ENCODE measurements around the gene OMP. TPM values are rescaled to one million over a fixed set of nuclear protein-coding genes. Genes with fewer than 3 reads are reported as not detected.

The OMP gene
- total RNA-seq, 1 experiment from 2014 or later = not detected

DNA sequence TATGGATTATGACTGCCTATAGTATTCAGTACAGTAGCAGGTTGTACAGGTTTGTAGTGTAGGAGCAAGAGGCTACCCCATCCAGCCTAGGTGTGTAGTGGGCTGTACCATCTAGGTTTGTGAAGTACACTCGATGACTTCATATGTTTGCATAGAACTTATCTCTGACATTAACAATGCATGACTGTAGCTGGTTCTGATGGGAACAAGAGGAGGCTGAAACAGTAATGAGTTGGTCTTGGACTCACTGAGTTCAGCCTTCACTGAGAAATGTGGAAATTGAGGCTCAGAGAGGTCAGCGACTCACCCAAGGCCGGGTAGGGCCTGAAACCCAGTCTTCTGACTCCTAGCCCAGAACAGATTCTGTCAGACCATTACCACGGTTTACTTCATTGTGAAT is 38.4 kb downstream of the OMP start:
- in situ Hi-C loops (cut with HindIII; ENCODE audit: low pct_unique_long_range_greater_than_20kb, low sequenced_read_pairs) = no loop called here
- DNase-seq (ENCODE audit: low read depth, low spot score) = no peak

DNA sequence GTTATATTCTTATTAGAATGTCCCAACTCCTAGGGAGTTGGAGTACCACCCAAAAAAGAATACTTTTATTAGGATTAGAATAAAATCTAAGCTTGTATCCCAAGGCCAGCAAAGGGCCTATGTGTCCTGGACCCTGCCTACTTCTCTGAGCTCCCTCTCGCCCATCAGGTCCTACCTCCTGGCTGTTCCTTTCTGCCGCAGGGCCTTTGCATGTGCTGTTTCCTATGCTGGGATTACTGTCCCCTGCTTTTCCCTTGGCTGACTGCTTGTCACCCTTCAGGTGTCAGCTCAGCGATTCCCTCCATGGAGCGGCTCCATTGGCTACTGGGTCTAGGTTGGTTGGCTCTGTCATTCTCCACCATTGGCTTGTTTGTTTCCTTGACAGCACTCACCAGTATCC is 38.8 kb downstream of the OMP start:
- in situ Hi-C loops (cut with HindIII; ENCODE audit: low pct_unique_long_range_greater_than_20kb, low sequenced_read_pairs) = no loop called here
- DNase-seq (ENCODE audit: low read depth, low spot score) = no peak

DNA sequence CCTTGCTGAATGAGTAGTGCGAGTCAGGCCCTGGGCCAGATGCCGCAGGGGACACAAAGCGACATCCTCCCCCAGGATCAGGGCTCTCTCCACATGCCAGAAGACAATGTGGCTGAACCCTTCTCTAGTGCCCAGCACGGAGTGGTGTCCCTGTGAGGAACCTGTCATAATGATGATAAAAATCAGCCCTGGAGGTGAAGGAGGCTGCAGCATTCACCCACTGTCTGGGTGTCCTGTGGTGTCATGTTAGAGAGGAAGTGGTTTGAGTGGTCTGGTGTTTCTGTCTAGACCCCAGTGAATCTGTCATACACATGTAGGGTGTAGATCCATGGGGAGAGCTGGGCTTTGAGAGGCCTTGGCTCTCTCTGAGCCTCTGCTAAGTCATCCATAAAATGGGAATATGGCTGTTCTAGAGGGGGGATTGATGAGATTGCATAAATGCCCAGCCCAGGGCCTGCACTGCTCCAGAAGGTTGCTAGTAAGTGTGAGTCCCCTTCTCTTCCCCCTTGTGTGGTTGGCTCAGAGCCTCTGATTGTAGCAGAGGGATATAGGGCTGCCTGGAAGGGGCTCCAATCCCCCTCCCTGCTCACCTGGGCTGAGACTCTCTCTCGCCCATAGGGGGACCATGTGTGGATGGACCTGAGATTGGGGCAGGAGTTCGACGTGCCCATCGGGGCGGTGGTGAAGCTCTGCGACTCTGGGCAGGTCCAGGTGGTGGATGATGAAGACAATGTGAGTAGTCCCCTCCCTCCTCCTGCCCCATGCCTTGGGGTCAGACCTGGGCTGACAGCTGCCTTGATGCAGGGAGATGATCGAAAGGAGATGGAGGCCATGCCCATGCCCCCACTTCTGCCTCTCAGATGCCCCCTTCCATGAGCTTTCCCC is 39.7 kb downstream of the OMP start:
- DNase-seq (ENCODE audit: low read depth, low spot score) = no peak

DNA sequence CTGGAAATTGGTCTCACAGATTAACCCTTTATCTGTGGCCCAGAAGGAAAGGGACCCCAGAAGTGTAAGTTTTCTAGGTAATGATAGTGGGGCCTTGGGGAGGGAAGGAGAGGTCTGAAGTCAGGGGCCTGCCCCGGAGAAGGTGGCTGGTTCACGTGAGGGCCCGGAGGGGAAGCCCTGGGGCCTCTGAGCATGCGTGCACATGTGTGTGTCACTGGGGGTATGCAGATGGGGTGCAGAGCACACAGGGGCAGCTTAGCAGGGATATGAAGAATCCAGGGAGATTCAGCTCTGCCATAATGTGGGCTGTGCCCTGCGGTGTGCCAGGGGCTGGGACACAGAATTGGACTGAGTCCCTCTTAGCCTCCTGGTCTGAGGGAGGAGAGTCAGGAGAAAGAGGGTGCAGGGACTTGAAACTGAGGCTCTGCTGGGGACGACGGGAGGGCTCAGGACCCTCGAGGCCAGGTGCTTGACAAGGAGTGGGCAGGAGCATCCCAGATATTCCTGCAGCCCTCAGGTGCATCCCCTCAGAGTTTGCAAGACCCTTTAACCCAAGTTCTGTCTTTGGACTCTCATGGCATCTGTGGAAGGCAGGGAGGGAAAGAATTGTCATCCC is 40.9 kb downstream of the OMP start:
- in situ Hi-C loops (cut with HindIII; ENCODE audit: low pct_unique_long_range_greater_than_20kb, low sequenced_read_pairs) = no loop called here
- DNase-seq (ENCODE audit: low read depth, low spot score) = no peak

More for the DNA sequence above, 39.7 kb downstream of the OMP start:
- in situ Hi-C loops (cut with HindIII; ENCODE audit: low pct_unique_long_range_greater_than_20kb, low sequenced_read_pairs) = no loop called here

DNA sequence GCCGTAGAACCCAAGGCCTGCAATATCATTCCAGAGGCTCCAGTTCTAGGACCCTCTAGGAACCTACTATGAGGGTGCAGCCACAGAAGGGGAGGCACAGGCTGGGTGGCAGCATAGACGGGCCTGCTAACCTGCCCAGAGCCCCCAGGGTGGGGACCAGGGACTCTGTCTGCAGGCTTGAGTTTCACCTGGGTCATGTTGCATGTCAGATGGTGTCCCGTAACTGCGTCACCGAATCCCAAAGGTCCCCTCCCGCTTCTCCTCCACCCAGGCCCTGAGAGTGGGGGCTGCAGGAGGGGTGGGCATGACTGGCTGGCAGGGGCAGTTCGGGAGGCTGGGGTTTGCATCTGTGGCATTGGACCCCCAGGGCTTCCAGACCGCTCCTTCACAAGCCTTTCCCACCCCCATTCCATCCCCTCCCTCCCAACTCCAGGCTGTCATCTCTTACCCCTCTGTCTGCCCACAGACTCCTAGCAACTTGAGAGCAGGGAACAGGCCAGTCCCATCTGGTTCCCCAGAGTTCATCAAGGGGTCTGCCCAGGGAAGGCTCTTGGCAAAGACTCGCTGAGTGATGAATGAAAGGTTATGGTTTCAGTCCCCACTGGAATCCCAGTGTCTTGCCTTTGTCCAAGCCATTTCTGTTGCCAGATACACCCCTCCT is 41.7 kb downstream of the OMP start:
- DNase-seq (ENCODE audit: low read depth, low spot score) = no peak
- in situ Hi-C loops (cut with HindIII; ENCODE audit: low pct_unique_long_range_greater_than_20kb, low sequenced_read_pairs) = no loop called here

DNA sequence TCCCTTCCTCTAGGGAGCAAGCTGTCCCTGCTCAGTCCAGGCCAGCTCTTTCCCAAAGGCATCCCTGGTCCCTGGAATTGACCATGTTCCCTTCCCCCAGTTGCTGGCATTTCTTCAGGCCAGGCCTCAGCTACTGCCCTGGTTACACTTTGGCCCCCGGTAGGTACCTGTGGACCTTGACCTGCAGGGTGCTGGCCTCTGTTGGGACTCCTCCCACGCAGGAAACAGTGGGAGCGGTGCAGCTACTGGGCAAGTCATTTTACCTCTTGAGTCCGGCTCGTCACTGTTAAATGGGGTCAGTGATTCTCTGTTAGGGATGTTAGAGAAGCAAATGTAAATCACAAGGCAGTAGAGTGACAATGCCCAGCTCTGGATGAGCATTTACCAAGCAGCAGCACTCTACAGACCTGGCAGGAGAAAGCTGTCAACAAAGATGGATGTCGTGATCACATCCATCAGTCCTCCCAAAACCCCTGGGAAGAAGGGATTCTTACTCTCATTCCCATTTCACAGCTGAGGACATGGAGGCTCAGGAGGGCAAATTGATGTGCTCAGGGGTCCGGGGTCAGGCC is 42.3 kb downstream of the OMP start:
- in situ Hi-C loops (cut with HindIII; ENCODE audit: low pct_unique_long_range_greater_than_20kb, low sequenced_read_pairs) = no loop called here

DNA sequence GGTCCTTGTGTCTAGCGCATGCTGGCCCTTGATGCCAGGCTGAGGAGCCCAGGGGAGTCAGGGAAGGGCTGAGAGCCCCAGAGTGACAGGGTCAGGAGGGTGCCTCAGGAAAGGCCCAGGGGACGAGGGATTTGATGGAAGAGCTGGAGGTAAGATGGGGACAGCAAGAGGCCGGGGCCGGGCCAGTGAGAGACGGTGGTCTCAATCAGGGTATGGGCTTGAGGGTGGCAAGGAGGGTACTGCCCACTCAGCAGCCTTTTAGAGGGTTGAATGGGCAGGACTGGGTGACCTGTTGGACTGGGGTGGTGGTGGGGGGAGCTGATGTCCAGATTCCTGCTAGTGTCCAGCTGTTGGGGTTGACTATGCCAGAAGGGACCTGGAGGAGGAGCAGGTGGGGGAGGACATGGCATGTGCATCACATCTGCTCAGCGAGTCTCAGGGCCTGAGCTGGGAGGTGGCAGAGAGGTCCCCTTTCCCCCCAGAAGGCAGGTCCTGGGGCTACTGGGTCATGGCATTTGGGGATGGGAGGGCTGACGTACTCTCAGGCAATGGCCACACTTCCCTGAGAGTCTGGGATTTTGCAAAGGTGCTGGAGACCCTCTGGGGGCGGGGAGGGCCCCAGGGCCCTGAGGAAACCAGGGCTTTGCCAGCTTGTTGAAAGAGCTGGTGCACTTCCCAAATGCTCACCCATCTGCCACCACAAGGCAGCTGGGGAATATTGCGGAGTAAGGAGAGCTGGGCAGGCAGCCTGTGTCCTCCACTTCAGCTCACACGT is 43.8 kb downstream of the OMP start:
- DNase-seq (ENCODE audit: low read depth, low spot score) = no peak
- in situ Hi-C loops (cut with HindIII; ENCODE audit: low pct_unique_long_range_greater_than_20kb, low sequenced_read_pairs) = no loop called here

More for the DNA sequence above, 42.3 kb downstream of the OMP start:
- DNase-seq (ENCODE audit: low read depth, low spot score) = no peak

DNA sequence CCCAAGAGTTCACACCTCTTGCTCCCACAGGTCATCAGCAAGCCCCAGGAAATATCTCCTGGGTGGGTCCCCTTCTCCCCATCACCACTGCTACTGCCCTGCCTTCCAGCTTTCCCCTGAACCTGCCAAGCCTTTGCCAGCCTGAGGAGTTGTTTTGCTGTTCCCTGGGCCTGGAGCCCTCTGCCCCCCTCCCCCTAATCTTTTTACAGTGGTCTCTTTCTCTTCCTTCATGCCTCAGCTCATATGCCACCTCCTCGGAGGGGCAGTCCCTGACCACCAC is 44.3 kb downstream of the OMP start:
- no peak for DNase-seq (ENCODE audit: low read depth, low spot score)
- in situ Hi-C loops (cut with HindIII; ENCODE audit: low pct_unique_long_range_greater_than_20kb, low sequenced_read_pairs) = no loop called here

DNA sequence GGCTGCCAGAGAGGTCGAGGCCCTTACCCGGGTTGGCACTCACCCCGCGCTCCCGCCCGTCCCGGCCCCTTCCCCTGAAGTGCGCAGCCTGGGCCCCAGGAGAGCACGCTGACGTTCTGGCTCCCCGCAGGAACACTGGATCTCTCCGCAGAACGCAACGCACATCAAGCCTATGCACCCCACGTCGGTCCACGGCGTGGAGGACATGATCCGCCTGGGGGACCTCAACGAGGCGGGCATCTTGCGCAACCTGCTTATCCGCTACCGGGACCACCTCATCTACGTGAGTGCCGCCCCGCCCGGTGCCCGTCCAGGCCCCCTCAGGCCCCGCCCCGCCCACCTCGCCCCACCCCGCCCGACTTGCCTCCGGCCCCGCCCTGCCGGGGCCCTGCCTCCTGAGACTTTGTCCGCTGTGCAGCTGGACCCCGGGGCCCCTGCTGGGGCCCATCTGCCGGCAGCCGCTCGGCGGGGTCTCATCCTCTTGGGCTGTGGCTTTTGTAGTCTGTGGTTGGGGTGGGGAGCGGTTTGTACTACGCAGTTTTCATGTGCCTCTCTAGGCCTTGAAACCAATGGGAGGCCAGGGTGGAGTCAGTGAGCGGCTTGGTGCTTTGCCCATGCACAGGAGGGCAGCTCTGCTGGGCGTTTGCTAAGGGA is 45.2 kb downstream of the OMP start:
- in situ Hi-C loops (cut with HindIII; ENCODE audit: low pct_unique_long_range_greater_than_20kb, low sequenced_read_pairs) = no loop called here
- no peak for DNase-seq (ENCODE audit: low read depth, low spot score)

DNA sequence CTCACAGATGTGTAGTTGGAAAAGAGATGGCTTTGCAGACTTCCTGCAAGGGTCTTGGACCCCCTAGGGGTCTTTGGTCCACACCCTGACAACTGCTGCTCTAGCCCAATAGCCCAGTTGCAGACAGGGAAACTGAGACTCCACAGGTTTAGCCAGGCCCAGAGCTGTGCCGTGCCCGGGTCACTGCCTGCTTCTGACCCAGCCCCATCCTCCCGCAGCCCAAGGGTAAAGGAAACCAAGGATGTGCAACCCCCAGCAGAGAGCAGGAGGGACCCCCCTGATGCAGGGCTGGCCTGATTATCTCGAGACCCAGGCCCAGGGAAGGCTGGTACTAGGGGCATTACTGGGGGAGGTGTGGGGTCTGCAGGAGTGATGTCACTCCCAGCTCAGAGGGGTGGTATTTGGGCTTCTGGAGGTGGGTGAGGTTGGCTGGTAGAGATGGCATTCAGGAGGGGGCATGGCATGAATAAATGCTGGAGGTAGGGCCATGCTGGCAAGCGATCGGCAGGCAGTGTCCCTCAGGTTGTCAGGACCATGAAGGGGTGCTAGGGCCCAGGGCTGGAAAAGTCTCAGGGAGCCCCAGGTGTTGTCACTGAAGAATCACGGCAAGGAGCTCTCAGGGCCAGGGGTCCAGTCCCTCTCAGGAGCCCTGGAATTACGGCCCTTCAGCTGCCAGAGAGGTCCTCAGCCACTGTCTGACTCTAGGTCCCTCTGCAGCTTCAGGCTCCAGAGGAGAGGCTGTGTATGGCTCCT is 46.5 kb downstream of the OMP start:
- no peak for DNase-seq (ENCODE audit: low read depth, low spot score)
- in situ Hi-C loops (cut with HindIII; ENCODE audit: low pct_unique_long_range_greater_than_20kb, low sequenced_read_pairs) = no loop called here

DNA sequence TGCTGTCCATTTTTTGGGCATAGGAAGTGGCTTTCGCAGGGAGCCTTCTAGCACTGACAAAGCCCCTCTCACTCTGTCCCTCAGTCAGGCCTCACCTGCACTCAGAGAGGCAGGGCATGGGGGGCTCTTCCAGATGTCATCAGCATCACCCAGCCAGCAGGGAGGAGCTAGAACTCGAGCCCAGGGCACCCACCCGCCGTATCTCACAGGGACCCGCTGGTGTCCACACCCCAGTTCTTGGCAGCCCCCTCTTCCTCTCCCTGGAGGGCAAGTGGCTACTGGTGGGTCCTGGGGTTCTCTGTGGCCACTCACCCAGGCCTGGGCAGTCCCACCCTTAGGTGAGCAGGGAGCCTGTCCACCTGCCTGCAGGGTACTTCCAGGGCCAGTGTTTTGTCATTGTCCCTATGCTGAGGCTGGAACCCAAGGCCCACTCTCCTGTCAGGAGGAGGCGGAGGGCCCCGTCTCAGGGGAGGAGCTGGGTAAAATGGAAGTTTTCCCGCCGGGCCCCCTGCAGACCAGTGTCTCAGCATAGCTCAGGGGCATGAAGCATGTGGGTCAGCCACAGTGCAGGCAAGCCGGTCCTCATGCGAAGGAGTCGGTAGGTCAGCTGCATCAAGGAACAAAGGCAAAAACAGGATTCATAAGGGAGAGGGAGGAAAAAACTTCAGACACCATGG is 47.2 kb downstream of the OMP start:
- DNase-seq (ENCODE audit: low read depth, low spot score) = no peak
- in situ Hi-C loops (cut with HindIII; ENCODE audit: low pct_unique_long_range_greater_than_20kb, low sequenced_read_pairs) = no loop called here

DNA sequence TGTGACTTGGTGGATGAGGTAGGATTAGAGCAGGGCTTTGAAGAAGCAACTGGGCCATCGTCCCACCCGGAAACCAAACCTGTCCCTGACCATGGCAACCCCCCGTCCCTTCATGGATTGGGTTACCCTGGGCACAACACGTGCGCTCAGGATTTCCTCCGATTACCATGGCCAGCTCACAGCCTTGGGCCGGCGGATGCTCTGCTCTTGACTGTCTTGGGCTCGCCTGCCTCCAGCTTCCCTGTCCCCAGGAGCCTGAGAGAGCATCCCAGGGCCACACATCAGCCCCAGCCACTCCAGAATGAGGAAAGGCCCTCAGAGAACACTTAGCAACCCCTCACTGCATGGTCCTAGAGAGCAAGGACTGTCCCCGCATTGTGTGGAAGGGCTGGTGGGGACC is 48.2 kb downstream of the OMP start:
- in situ Hi-C loops (cut with HindIII; ENCODE audit: low pct_unique_long_range_greater_than_20kb, low sequenced_read_pairs) = no loop called here
- no peak for DNase-seq (ENCODE audit: low read depth, low spot score)

DNA sequence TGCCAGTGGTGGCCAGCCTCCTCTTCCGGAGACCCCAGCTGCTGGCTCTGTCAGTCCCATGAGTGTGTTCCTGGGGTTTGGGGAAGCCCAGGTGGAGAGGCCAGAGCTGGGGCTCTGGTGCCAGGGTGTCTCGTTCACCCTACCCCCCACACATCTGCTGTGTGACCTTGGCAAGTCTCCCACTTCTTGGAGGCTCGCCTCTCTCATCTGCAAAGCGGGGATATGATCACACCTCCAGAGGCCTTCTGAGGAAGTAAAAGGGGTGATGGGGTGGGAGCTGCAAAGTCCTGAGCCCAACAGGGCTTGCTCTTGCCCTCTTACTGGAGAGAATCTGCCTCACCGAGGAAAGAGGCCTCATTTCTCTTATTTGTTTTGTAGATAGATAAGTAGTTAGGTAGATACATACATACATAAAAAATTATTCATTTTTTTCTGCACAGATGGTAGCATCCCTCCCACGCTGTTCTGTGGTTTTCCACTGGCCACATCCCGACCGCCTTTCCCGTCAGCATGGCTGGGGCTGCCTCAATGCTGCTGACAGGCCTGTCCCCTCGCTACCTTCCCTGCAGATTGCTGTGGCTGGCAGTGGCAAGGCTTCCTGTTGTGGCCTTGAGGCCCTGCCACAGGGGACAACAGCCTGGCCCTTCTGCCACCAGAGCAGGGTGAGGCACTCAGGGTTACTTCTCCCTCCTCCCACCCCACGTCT is 49.3 kb downstream of the OMP start:
- DNase-seq (ENCODE audit: low read depth, low spot score) = no peak
- in situ Hi-C loops (cut with HindIII; ENCODE audit: low pct_unique_long_range_greater_than_20kb, low sequenced_read_pairs) = no loop called here

DNA sequence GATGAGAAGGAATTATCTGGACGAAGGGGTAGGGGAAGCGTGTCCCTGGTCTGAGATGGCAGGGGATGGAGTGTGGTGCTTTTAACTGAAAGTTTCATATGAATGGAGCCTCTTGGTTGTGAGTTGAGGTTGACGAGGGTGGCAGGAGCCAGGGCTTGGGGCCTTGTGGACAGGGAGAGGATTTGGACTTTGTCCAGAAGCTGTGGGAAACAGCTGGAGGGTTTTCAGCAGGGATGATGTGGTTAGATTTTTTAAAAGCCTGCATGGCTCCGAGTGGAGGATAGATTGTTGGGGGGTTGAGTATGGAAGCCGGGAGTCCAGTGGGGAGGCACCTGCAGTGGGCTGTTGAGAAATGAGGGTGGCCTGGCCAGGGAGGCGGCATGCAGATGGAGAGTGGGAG is 50.2 kb downstream of the OMP start:
- in situ Hi-C loops (cut with HindIII; ENCODE audit: low pct_unique_long_range_greater_than_20kb, low sequenced_read_pairs) = no loop called here
- no peak for DNase-seq (ENCODE audit: low read depth, low spot score)
